Ectodermal cell (in vitro differentiated cells): ENCODE results near the gene HIGD1B.

Experiments
- H3K27ac ChIP-seq: 2 replicates; pipeline ENCODE4 v1.7.0; 2013; ENCODE audit warnings: mild to moderate bottlenecking, low read depth, low read length; ENCODE audit not compliant: insufficient read depth, poor library complexity, severe bottlenecking
- H3K27me3 ChIP-seq: 2 replicates; pipeline ENCODE4 v1.7.0; 2013; ENCODE audit warnings: mild to moderate bottlenecking, low read length; ENCODE audit not compliant: insufficient read depth, control insufficient read depth, poor library complexity, severe bottlenecking
- H3K36me3 ChIP-seq: one replicate; pipeline ENCODE4 v1.7.0; 2013; ENCODE audit warnings: low read length; ENCODE audit not compliant: control insufficient read depth, insufficient read depth
- H3K4me1 ChIP-seq: one replicate; pipeline ENCODE4 v1.7.0; 2013; ENCODE audit warnings: low read length; ENCODE audit not compliant: control insufficient read depth, insufficient read depth
- H3K4me3 ChIP-seq: 2 replicates; pipeline ENCODE4 v1.7.0; 2013; ENCODE audit warnings: low read depth, low read length, control low read depth; ENCODE audit not compliant: insufficient read depth
- H3K9me3 ChIP-seq: 2 replicates; pipeline ENCODE4 v1.7.0; 2013; ENCODE audit warnings: mild to moderate bottlenecking, low read length, moderate library complexity; ENCODE audit not compliant: control insufficient read depth
- WGBS, 2 experiments: methylation state at CpG; one replicate each; pipeline ENCODE4 v1.1.7; 2013; ENCODE audit warnings: missing lambda C conversion rate in 2 of 2; 5-methylcytosine and 5-hydroxymethylcytosine counted together

The HIGD1B gene

DNA sequence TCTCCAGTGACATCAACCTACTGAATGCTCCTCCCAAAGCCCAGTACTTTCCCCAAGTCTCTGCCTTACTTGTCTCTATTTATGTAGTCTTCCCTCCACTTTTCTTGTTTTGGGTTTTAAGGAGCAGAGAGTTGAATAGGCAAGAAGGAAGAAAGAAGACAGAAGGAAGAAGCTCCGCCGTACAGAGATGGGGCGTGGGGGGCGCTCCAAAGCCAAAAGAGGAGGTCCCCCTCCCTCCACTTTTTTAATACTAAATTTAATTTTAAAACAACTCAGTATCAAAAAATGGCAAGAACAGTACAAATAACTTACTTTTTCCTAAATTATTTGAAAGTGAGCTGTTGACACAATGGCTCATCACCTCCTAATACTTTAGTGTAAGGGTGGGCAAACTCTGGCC lies 47.0 kb downstream of the HIGD1B start:
- no peak overlapping the region for H3K4me3 ChIP-seq
- 87 to 93% methylated on average over 3 of the region's 4 CpGs for whole genome bisulfite sequencing, 2 experiments
- H3K36me3 ChIP-seq: peaks cover 12% of the 10 kb centered on the region
- H3K9me3 ChIP-seq: no peaks in the 10 kb centered on the region
- no peaks in the 10 kb centered on the region for H3K27me3 ChIP-seq
- peaks cover 8% of the 10 kb centered on the region for H3K4me1 ChIP-seq
- H3K27ac ChIP-seq: no peak overlapping the region

DNA sequence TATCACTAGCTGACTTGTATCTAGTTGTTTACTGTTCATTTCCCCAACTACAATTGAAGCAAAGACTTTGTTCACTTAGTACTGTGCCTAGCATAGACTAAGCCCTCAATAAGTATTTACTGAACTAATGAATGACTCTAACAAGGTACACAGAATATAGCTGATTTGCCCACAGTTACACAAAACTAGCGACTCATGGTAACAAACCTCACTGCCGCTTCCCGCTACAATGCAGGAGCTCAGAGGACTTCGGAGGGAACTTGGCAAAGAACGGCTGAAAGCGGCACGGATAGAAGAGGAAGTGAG lies 51.0 kb downstream of the HIGD1B start:
- H3K4me3 ChIP-seq: peak overlapping the region; percentile 93
- WGBS, 2 experiments: 0% methylated on average over 7 of the region's 7 CpGs
- no peaks in the 10 kb centered on the region for H3K27me3 ChIP-seq
- H3K36me3 ChIP-seq: no peaks in the 10 kb centered on the region
- no peaks in the 10 kb centered on the region for H3K9me3 ChIP-seq
- H3K27ac ChIP-seq: no peak overlapping the region
- peaks cover 13% of the 10 kb centered on the region for H3K4me1 ChIP-seq

DNA sequence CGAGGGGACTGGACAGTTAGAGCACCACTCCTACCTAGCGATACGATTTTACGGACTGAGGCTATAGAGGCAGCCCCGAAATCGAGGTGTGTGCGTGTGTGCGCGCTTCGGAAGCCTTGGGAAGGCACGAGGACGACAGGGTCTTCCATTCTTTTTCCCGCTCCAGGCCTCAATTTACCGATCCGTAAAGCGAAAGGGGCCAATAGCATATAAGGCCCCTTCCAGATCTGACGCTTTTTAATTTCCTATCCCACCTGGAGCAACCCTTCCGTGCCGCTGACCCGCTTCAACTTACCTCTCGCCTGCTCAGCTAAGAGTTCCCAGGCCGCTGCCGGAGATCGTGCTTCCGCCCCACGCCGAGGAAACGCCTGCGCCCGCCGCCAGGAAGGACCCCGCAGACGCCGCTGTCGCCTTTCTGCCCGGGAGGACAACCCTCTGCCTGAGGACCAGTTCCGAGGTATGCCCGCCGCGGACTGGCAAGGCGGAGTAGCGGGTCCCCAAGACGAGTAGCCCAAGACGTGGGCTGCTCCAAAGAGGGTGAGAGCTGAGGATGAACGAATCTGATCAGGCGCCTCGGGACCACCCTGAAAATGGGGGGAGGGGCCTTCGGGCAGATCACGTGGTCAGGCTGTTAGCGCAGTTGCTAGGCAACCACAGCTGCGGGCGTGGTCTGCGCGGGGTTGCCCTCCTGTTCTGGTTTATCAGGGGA lies 51.5 kb downstream of the HIGD1B start, which contains the start of gene EFTUD2:
Gene EFTUD2 (minus strand): TSS at position 372 of the 709 bp plus-strand sequence. CDS start 4,924 bp downstream, outside the sequence.
- H3K27me3 ChIP-seq: no peaks in the 10 kb centered on the region

More for the DNA sequence above, 51.5 kb downstream of the HIGD1B start, which contains the start of gene EFTUD2:
- no peaks in the 10 kb centered on the region for H3K9me3 ChIP-seq
- peak within 1 kb of the TSS; percentile 93 for H3K4me3 ChIP-seq
- H3K36me3 ChIP-seq: no peaks in the 10 kb centered on the region
- 0% methylated on average over 54 of the region's 54 CpGs for WGBS, 2 experiments
- H3K27ac ChIP-seq: peak within 1 kb of the TSS; percentile 99
- H3K4me1 ChIP-seq: peaks cover 13% of the 10 kb centered on the region
